HCT116 (cell line): Measurements from ENCODE around the gene OR5AC2.

Experiments
- CBX3 ChIP-seq: IDR thresholded peaks from 2 replicates; pipeline ENCODE4 v1.6.1; 2012; ENCODE audit warnings: low read depth
- CEBPB ChIP-seq: IDR thresholded peaks from 2 replicates; pipeline ENCODE4 v1.6.1; 2012; ENCODE audit warnings: low read depth
- EGR1 ChIP-seq: IDR thresholded peaks from 2 replicates; pipeline ENCODE4 v1.6.1; 2012; ENCODE audit warnings: low read depth
- ELF1 ChIP-seq: IDR thresholded peaks from 2 replicates; pipeline ENCODE4 v1.6.1; 2012; ENCODE audit warnings: low read depth, borderline replicate concordance
- EZH2 ChIP-seq: fragments of 200-600 bp; sonication (generic); IDR thresholded peaks from 2 replicates; pipeline ENCODE4 v1.6.1; 2017; ENCODE audit warnings: antibody characterized with exemption, mixed run types
- FOSL1 ChIP-seq: IDR thresholded peaks from 2 replicates; pipeline ENCODE4 v1.6.1; 2012; ENCODE audit warnings: low read depth
- POLR2A ChIP-seq: IDR thresholded peaks from 2 replicates; pipeline ENCODE4 v1.7.0; 2011; ENCODE audit warnings: borderline replicate concordance; ENCODE audit not compliant: insufficient read depth, insufficient read length; ENCODE audit errors: extremely low read depth
- POLR2AphosphoS5 ChIP-seq: IDR thresholded peaks from 2 replicates; pipeline ENCODE4 v1.6.1; 2011; ENCODE audit warnings: mild to moderate bottlenecking, low read depth, low read length, moderate library complexity
- SP1 ChIP-seq: IDR thresholded peaks from 2 replicates; pipeline ENCODE4 v1.6.1; 2012; ENCODE audit warnings: low read depth
- TCF7L2 ChIP-seq: IDR thresholded peaks from 2 replicates; pipeline ENCODE4 v1.7.0; 2011; ENCODE audit warnings: borderline replicate concordance, inconsistent platforms; ENCODE audit not compliant: insufficient read depth, insufficient read length; ENCODE audit errors: extremely low read depth
- ZFX ChIP-seq: fragments of 450-650 bp; IDR thresholded peaks from 2 replicates; pipeline ENCODE4 v1.6.1; 2017
- ZNF274 ChIP-seq: fragments of 200-500 bp; sonication (Bioruptor generic); IDR thresholded peaks from 2 replicates; pipeline ENCODE4 v1.6.1; 2014; ENCODE audit warnings: mild to moderate bottlenecking, low read depth, low read length, inconsistent platforms
- TF ChIP-seq, protein P1 (sequence below), 3 experiments: fragments of 200-600 bp in 1 of 3; sonication (generic) in 1 of 3; IDR thresholded peaks in 2 of 3; conservative IDR thresholded peaks in 1 of 3; 2 replicates each; pipeline ENCODE4 v1.5.1; 2012 to 2017; ENCODE audit warnings: low read depth in 2 of 3, low read length in 2 of 3, antibody characterized with exemption in 1 of 3, borderline replicate concordance in 1 of 3, control low read depth in 1 of 3, mild to moderate bottlenecking in 1 of 3, mixed read lengths in 1 of 3, mixed run types in 1 of 3, moderate library complexity in 1 of 3; ENCODE audit not compliant: insufficient read depth in 1 of 3
- TF ChIP-seq, protein P2 (sequence below): IDR thresholded peaks from 2 replicates; pipeline ENCODE4 v1.6.1; 2012

DNA sequence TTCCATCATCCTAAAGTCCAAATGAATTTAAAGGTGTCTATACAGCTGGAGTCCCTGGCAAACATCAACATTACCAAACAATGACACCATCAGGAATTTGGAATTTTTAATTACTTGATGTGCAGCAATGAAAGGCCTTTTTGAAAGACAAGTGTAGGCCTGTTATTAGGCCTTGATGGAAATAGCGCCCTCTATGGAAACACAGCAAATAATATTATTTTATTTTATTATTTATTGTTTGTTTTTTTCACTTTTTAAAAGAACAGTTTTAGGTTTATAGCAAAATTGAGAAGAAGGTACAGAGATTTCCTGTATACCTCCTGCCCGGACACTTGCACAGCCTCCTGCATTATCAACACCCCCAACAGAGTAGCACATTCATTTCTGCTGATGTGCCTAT, 18.1 kb upstream of the OR5AC2 start:
- TF ChIP-seq ELF1 (no peak), SP1 (no peak), CBX3 (no peak), POLR2AphosphoS5 (no peak), ZNF274 (no peak), EGR1 (no peak), CEBPB (no peak), ZFX (no peak), FOSL1 (no peak), EZH2 (no peak), POLR2A (no peak), TCF7L2 (no peak)
- TF ChIP-seq, protein P1, sequence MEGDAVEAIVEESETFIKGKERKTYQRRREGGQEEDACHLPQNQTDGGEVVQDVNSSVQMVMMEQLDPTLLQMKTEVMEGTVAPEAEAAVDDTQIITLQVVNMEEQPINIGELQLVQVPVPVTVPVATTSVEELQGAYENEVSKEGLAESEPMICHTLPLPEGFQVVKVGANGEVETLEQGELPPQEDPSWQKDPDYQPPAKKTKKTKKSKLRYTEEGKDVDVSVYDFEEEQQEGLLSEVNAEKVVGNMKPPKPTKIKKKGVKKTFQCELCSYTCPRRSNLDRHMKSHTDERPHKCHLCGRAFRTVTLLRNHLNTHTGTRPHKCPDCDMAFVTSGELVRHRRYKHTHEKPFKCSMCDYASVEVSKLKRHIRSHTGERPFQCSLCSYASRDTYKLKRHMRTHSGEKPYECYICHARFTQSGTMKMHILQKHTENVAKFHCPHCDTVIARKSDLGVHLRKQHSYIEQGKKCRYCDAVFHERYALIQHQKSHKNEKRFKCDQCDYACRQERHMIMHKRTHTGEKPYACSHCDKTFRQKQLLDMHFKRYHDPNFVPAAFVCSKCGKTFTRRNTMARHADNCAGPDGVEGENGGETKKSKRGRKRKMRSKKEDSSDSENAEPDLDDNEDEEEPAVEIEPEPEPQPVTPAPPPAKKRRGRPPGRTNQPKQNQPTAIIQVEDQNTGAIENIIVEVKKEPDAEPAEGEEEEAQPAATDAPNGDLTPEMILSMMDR (IDR thresholded peaks at IDR 0.05 in 2 of 3, conservative IDR thresholded peaks at IDR 0.05 in 1 of 3; ENCODE audit: borderline replicate concordance in 1 of 3, insufficient read depth in 1 of 3, low read depth in 2 of 3, low read length in 2 of 3), result peak in 2 of 3 experiments; percentile 47 to 54; a peak in 4 of 6 replicates
- TF ChIP-seq, protein P2, sequence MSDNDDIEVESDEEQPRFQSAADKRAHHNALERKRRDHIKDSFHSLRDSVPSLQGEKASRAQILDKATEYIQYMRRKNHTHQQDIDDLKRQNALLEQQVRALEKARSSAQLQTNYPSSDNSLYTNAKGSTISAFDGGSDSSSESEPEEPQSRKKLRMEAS, result no peak
